Fibroblast of skin of back (primary cell): ENCODE measurements around the gene KRT86.
"Not testable (repeated sequence)": the region's sequence is repeated elsewhere in the genome, so short reads cannot be mapped to it uniquely, and the experiment has no call there.

Experiments
- DNase-seq: peaks from one replicate; pipeline ENCODE4 v3.0.0-alpha.2; 2013

The KRT86 gene

GRCh38 chr12:52294803-52295202 is 20.4 kb downstream of the KRT86 start:
- no peak for DNase-seq

- DNase-seq = no peak
Measured at GRCh38 chr12:52295663-52296062, 21.2 kb downstream of the KRT86 start.

GRCh38 chr12:52296572-52297215 is 22.2 kb downstream of the KRT86 start:
- DNase-seq = no peak

- DNase-seq = no peak
Measured at GRCh38 chr12:52298677-52299190, 24.3 kb downstream of the KRT86 start.

GRCh38 chr12:52300796-52301691 is 26.6 kb downstream of the KRT86 start:
- DNase-seq = peak; percentile 27

- not testable (repeated sequence) for DNase-seq
Measured at GRCh38 chr12:52301721-52302120, 27.3 kb downstream of the KRT86 start.

GRCh38 chr12:52302242-52302914 is 27.9 kb downstream of the KRT86 start:
- DNase-seq = not testable (repeated sequence)

- DNase-seq = not testable (repeated sequence)
Measured at GRCh38 chr12:52304941-52305411, 30.5 kb downstream of the KRT86 start.

- DNase-seq = no peak
Measured at GRCh38 chr12:52305921-52306705, 31.7 kb downstream of the KRT86 start.

GRCh38 chr12:52306731-52307130 is 32.3 kb downstream of the KRT86 start:
- no peak for DNase-seq

GRCh38 chr12:52307836-52308805 is 33.7 kb downstream of the KRT86 start:
- peak; percentile 59 for DNase-seq

GRCh38 chr12:52308806-52309425 is 34.5 kb downstream of the KRT86 start:
- no peak for DNase-seq

- DNase-seq = peak; percentile 33
Measured at GRCh38 chr12:52310622-52311284, 36.3 kb downstream of the KRT86 start.

GRCh38 chr12:52311285-52311648 is 36.8 kb downstream of the KRT86 start:
- DNase-seq = no peak

- no peak for DNase-seq
Measured at GRCh38 chr12:52312086-52312485, 37.6 kb downstream of the KRT86 start.

- DNase-seq = no peak
Measured at GRCh38 chr12:52313461-52313860, 39.0 kb downstream of the KRT86 start.

GRCh38 chr12:52313926-52314325 is 39.5 kb downstream of the KRT86 start:
- DNase-seq = no peak

- no peak for DNase-seq
Measured at GRCh38 chr12:52314511-52314910, 40.1 kb downstream of the KRT86 start.

GRCh38 chr12:52315721-52316120 is 41.3 kb downstream of the KRT86 start:
- DNase-seq = not testable (repeated sequence)

- no peak for DNase-seq
Measured at GRCh38 chr12:52316290-52316689, 41.8 kb downstream of the KRT86 start.
